ENCODE measurements around the gene ZFAND3. TPM values are rescaled to one million over a fixed set of nuclear protein-coding genes. Genes with fewer than 3 reads are reported as not detected.

Gene ZFAND3
- total RNA-seq = 18.3 and 32.6 TPM in 2 replicates

GRCh38 chr6:37819177-37819801, at the start of gene ZFAND3:
ZFAND3 (plus strand) TSS chr6:37819727; CDS start chr6:37819946, 219 bp downstream.

Other genes with a start within 250 kb of the ZFAND3 start
- 6.6 and 9.1 TPM in 2 replicates for gene MDGA1, start 121.8 kb upstream of the ZFAND3 start, total RNA-seq

Measured in uterine smooth muscle cell (primary cell).